Astrocyte of the cerebellum (primary cell): ENCODE data around the gene LSP1.

Experiments
- DNase-seq: peaks from one replicate; pipeline ENCODE4 v3.0.0-alpha.2; 2011; ENCODE audit warnings: low read depth
- H3K4me3 ChIP-seq: 2 replicates; pipeline ENCODE4 v1.5.1; 2011; ENCODE audit warnings: mild to moderate bottlenecking, low read depth, low read length, moderate library complexity
- CTCF ChIP-seq: IDR thresholded peaks from 2 replicates; pipeline ENCODE4 v1.5.1; 2012; ENCODE audit warnings: low read length, low read depth, moderate library complexity, mild to moderate bottlenecking; ENCODE audit errors: missing control alignments
- in situ Hi-C: cut with HindIII; loops from 2 replicates; pipeline ENCODE4 v1.10.0; 2017; ENCODE audit warnings: low sequenced_read_pairs

LSP1 gene

DNA sequence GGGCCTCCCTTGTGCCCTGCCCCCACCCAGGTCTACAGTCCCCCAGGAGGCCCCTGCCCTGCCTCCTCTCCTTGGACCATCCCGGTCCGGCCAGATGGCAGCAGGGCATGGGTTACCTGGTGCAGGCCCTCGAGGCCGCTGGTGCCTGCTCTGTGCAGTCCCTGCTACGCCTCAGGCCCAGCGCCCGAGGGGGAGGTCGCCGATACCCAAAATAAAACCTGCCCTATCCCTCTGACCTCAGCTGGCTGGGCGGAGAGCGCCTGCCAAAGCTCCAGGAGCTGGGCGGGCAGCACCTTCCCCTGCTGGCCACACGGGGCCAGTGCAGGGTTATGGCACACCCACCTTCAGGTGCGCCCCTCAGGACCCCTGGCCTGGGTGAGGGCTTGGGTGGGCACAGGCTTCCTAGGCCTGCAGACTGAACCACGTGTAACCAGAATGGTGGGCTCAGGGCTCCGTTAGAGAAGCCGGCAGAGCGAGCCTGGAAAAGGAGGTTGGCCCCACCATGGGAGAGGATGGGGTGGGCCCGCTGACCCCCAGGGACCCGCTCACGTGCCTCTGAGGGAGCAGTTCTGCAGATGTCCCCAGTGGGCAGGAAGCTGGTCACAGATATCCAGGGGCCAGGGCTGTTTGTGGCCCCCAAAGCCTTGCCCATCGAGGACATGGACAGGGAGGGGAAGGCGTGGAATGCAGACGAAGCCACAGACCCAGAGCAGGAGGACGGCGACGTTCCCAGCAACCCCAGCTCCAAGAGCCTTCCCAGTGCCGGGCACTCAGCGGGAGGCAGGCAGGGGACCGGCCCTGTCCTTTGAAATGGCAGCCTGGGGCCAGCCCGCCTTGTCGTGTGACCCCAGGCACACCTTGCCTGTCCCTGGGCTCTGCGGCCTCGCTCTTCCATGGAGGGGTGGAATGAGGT, 64.9 kb downstream of the LSP1 start:
- in situ Hi-C loops, result no loop called here
- H3K4me3 ChIP-seq, result no peak overlapping the region
- DNase-seq, result no peak
- peak; percentile 44 for TF ChIP-seq CTCF

DNA sequence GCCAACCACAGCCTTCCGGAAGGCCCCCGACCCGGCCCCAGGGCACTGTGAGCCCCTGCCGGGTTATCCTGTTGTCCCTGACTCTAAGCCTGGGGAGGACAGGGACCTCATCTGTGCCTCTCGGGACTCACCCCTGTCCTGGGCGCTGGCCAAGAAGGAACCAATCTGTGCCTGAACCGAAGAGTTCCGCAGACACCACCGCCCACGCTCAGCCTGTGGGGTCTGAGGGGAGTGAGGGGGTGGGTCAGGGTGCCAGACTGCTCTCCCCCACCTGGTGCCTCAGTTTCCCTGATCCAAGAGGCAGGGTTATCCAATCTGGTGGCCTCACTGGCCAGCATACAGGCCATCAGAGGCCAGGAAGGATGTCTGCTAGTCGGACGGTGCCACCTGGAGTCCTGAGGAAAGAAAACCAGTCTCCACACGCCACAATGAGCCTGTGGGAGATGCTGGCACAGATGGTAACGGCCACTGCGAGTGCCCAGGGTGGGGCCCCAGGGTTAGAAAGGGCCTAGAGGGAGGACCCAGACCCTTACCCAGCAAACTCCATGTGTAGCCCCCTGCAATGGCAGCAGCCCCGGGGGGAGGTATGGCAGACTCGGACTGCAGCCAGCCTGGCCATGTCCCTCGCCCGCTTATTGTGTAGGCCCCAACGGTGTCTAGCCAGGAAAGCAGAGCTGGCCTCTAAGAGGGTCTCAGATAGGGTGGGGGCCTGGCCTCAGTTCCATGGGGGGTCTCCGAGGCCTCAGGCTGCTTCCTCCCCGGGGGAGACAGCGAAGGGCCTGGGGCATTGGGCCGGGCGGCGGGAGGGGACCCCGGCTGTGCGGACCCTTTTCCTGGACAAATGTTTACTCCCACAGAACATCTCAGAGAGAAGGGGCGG, 65.8 kb downstream of the LSP1 start:
- TF ChIP-seq CTCF, result peak; percentile 2
- DNase-seq, result no peak
- in situ Hi-C loops, result no loop called here

GRCh38 chr11:1919391-1920127, 66.7 kb downstream of the LSP1 start, which contains the start of gene TNNT3:
TSS of gene TNNT3 (plus strand) at chr11:1919703. CDS start at chr11:1922875, 3,172 bp downstream.
- DNase-seq, result no peak
- in situ Hi-C loops, result no loop called here
- no peak for TF ChIP-seq CTCF
- H3K4me3 ChIP-seq, result no peak within 1 kb of the TSS

More for the DNA sequence above, 65.8 kb downstream of the LSP1 start:
- H3K4me3 ChIP-seq, result no peak overlapping the region

DNA sequence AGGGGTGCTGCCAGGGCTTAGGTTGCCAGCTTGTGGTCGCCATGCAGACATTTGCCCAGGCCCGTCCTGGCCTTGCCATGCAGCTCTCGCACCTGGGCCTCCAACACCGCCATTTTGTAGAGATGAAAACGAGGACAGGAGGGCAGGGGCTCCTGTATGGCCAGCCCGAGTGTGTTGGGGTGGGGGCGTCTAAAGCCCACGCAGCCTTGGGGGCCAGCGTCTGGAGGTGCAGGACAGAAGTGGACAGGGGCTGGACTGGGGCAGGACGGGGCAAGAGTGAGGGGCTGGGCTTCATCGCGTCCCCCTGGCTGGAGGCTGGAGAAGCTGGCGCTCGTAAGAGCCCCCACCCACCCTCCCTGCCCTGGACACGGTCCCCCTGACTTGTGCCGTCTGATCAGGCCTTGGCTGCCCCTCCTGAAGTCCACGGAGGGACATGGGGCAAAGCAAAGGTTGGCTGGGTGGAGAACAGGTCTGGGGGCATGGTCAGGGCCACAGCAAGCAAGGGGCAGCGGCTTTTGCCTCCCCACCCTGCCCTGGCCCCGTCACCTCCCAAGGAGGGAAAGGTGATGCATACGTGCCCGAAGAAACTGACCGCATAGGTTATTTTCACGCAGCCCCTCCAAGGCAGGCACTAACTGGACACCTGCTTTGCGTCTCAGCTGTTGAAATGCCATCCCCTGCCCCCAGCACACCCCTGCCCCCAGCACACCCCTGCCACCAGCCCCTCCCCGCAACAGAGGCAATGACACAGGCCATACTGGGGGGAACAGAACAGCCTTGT, 67.4 kb downstream of the LSP1 start:
- no peak for DNase-seq
- no peak for TF ChIP-seq CTCF
- in situ Hi-C loops, result no loop called here
- no peak overlapping the region for H3K4me3 ChIP-seq

DNA sequence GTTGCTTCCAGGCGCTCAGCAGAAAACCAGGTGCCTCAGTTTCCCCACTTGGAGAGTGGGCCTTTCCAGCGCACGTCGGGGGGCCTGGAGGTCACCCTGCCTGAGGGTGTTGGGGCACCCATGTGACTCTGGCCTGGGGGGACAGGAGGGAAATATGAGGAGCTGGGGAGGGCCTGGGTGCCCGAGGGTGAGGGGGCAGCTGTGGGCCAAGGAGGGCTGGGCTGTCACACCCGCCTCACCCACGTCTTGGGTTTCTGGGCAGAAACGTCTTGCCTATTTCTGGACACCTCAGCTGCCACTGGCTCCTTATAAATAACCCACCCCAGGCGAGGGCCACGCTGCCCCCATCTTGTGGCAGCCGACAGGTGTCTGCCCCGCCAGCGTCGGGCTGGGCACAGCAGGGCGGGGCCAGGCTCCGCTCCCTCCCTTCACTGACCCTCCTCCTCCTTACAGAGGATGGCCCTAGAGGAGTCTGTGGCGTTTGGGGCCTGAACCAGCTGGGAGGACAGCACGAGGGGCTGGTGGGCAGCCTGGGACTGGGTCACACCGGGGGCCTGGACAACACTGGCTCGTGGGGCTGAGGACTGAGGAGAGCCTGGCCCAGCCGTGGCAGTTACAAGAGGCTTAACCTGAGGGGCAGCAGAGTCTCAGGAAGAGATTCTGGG, 68.2 kb downstream of the LSP1 start:
- in situ Hi-C loops, result no loop called here
- H3K4me3 ChIP-seq, result no peak overlapping the region

More for the DNA sequence above, 68.2 kb downstream of the LSP1 start:
- no peak for TF ChIP-seq CTCF
- no peak for DNase-seq
